Stomach (tissue), 9 donors: ENCODE data around the gene SMAGP. TPM values are rescaled to one million over a fixed set of nuclear protein-coding genes. Genes with fewer than 3 reads are reported as not detected.
"Not testable (repeated sequence)": the region's sequence is repeated elsewhere in the genome, so short reads cannot be mapped to it uniquely, and the experiment has no call there.

Experiments used
- DNase-seq, 2 donors: peaks; one replicate each; pipeline versions ENCODE4 v3.0.0 to v3.0.0-alpha.2; 2013 to 2019
- H3K27ac ChIP-seq, 5 donors: fragments of 200-600 bp in 4 of 5; sonication (generic) in 4 of 5; one replicate each; pipeline ENCODE4 v1.5.1; 2013 to 2019; ENCODE audit warnings: mild to moderate bottlenecking in 1 of 5, moderate library complexity in 1 of 5
- H3K27me3 ChIP-seq, 3 donors: fragments of 200-600 bp; sonication (generic); one replicate each; pipeline ENCODE4 v1.5.1; 2017 to 2019; ENCODE audit warnings: mixed run types in 1 of 3
- H3K36me3 ChIP-seq, 4 donors: fragments of 200-600 bp; sonication (generic); 1 replicate in 3 of 4; 2 replicates in 1 of 4; pipeline ENCODE4 v1.5.1; 2016 to 2019
- H3K4me1 ChIP-seq, 4 donors: fragments of 200-600 bp; sonication (generic); one replicate each; pipeline ENCODE4 v1.5.1; 2016 to 2019
- H3K4me3 ChIP-seq, 4 donors: fragments of 200-600 bp; sonication (generic) in 3 of 4; one replicate each; pipeline ENCODE4 v1.5.1; 2016 to 2019; ENCODE audit warnings: mild to moderate bottlenecking in 1 of 4
- H3K9me3 ChIP-seq, 4 donors: fragments of 200-600 bp; sonication (generic); one replicate each; pipeline ENCODE4 v1.5.1; 2016 to 2019
- CTCF ChIP-seq, 7 experiments: fragments of 450-650 bp in 4 of 7; fragments of 200-600 bp in 3 of 7; sonication (generic) in 3 of 7; IDR thresholded peaks; one replicate each; pipeline ENCODE4 v1.5.1; 2016 to 2019; ENCODE audit warnings: antibody characterized with exemption in 7 of 7, control low read depth in 2 of 7, mild to moderate bottlenecking in 1 of 7
- EP300 ChIP-seq: sonication (generic); formaldehyde crosslinking; IDR thresholded peaks from one replicate; pipeline ENCODE4 v1.6.1; 2017; ENCODE audit warnings: antibody characterized with exemption
- POLR2A ChIP-seq, 4 donors: fragments of 450-650 bp; IDR thresholded peaks; one replicate each; pipeline ENCODE4 v1.6.1; 2016; ENCODE audit warnings: antibody characterized with exemption in 4 of 4, control low read depth in 2 of 4, mild to moderate bottlenecking in 1 of 4, moderate library complexity in 1 of 4
- POLR2AphosphoS5 ChIP-seq, 3 donors: sonication (generic); formaldehyde crosslinking; IDR thresholded peaks; one replicate each; pipeline ENCODE4 v1.6.1; 2016; ENCODE audit warnings: antibody characterized with exemption in 3 of 3
- WGBS, 5 donors: extraction: QIAGEN DNeasy Blood & Tissue Kit in 3 of 5; methylation state at CpG; one replicate each; pipeline versions ENCODE4 v1.1.5 to v1.1.7; 2013 to 2018; 5-methylcytosine and 5-hydroxymethylcytosine counted together
- intact Hi-C: fragments of 100-400 bp; cut with DNase I; formaldehyde crosslinking; loops from one replicate; pipeline ENCODE4 v1.15.1; 2023; ENCODE audit warnings: low total_unique reads
- polyA plus RNA-seq, 3 donors: library from polyadenylated mRNA; stranded (reverse); fragments of 200-250 nt; gene quantifications; one replicate each; pipeline ENCODE4 v1.2.3, GENCODE V29; 2013
- total RNA-seq, 5 donors: library from RNA; depleted of rRNA; stranded (reverse); fragments of >200 nt; gene quantifications; one replicate each; pipeline versions ENCODE4 v1.1.0 to v1.2.3, GENCODE V29; 2014 to 2016
- donor health status: healthy with polysubstance abuse.
- donor health status: Bipolar disorder and iron deficiency.
- donor health status: healthy.

The SMAGP gene
- total and polyA plus RNA-seq, 8 donors = 2.3 to 74.9 (median 27.6) TPM

- H3K9me3 ChIP-seq = no peaks in the 10 kb centered on the region
- peak in 1 of 2 donors; percentile 81 for DNase-seq
- TF ChIP-seq POLR2AphosphoS5 (IDR thresholded peaks at IDR 0.05) = peak in 2 of 3 donors; percentile 64 to 78
- TF ChIP-seq POLR2A (IDR thresholded peaks at IDR 0.05) = no peak
- intact Hi-C loops = no loop called here
- no peak overlapping the region for H3K4me3 ChIP-seq
- H3K27ac ChIP-seq = peak overlapping the region; percentile 59 to 83 (median 66)
- H3K27me3 ChIP-seq = no peaks in the 10 kb centered on the region
- H3K36me3 ChIP-seq = no peaks in the 10 kb centered on the region
- 57 to 66% (median 63%) methylated on average over 6 of the region's 6 CpGs for WGBS, 5 donors
- peaks cover 0 to 17% (median 4%) of the 10 kb centered on the region in 4 donors for H3K4me1 ChIP-seq
Measured at GRCh38 chr12:51307655-51308593, 37.7 kb upstream of the SMAGP start.

GRCh38 chr12:51306507-51306906, 36.3 kb upstream of the SMAGP start:
- no peak for DNase-seq
- intact Hi-C loops = no loop called here
- Histone ChIP-seq H3K27me3 (no peaks in the 10 kb centered on the region), H3K4me1 (peaks cover 0 to 17% (median 4%) of the 10 kb centered on the region in 4 donors), H3K4me3 (no peak overlapping the region), H3K9me3 (no peaks in the 10 kb centered on the region), H3K36me3 (peaks cover 0 to 6% (median 3%) of the 10 kb centered on the region in 4 donors), H3K27ac (no peak overlapping the region)
- 70 to 91% (median 90%) methylated on average over 5 of the region's 5 CpGs for WGBS, 5 donors
- TF ChIP-seq POLR2AphosphoS5 (IDR thresholded peaks at IDR 0.05) = no peak

DNA sequence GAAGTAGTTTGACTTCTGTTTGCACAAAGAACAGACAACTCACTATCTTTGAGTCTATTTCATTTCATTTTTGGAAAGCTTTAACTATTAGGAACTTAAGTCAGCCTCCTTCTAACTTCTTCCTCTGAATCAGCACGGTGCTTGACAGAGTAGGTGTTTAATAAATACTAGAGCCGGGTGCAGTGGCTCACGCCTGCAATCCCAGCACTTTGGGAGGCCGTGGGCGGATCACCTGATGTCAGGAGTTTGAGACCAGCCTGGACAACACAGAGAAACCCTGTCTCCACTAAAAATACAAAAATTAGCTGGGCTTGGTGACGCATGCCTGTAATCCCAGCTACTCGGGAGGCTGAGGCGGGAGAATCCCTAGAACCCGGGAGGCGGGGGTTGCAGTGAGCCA, 30.6 kb upstream of the SMAGP start:
- H3K9me3 ChIP-seq, H3K27ac ChIP-seq, H3K4me3 ChIP-seq, intact Hi-C loops, DNase-seq, H3K27me3 ChIP-seq, H3K4me1 ChIP-seq: not testable (repeated sequence)
- 83 to 93% (median 92%) methylated on average over 10 of the region's 10 CpGs for WGBS, 5 donors
- peaks cover 0 to 14% (median 3%) of the 10 kb centered on the region in 4 donors for H3K36me3 ChIP-seq

- no peak for DNase-seq
- TF ChIP-seq POLR2AphosphoS5 (IDR thresholded peaks at IDR 0.05) = no peak
- no peak for TF ChIP-seq CTCF (IDR thresholded peaks at IDR 0.05)
- TF ChIP-seq POLR2A (IDR thresholded peaks at IDR 0.05) = no peak
- TF ChIP-seq EP300 = no peak
- H3K4me1 ChIP-seq = peaks cover 0 to 6% (median 0%) of the 10 kb centered on the region in 4 donors
- intact Hi-C loops = no loop called here
- H3K27me3 ChIP-seq = no peaks in the 10 kb centered on the region
- H3K27ac ChIP-seq = no peak overlapping the region
- WGBS, 5 donors = 78 to 90% (median 84%) methylated on average over 5 of the region's 5 CpGs
- H3K36me3 ChIP-seq = peaks cover 0 to 11% (median 2%) of the 10 kb centered on the region in 4 donors
- no peak overlapping the region for H3K4me3 ChIP-seq
- no peaks in the 10 kb centered on the region for H3K9me3 ChIP-seq
Measured at GRCh38 chr12:51295651-51296050, 25.4 kb upstream of the SMAGP start.

DNA sequence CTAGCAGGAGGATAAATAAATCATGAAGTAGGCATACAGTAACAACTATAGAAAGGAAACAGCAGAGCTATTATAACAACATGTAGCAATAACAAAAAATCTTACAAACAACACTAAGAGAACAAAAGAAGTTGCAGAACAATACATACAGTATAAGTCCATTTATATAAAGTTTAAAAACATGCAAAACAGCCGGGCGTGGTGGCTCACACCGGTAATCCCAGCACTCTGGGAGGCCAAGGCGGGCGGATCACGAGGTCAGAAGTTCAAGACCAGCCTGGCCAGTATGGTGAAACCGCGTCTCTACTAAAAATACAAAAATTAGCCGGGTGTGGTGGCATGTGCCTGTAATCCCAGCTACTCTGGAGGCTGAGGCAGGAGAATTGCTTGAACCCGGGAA, 23.9 kb upstream of the SMAGP start:
- DNase-seq, H3K4me3 ChIP-seq, intact Hi-C loops, H3K4me1 ChIP-seq, H3K27ac ChIP-seq, H3K9me3 ChIP-seq, H3K27me3 ChIP-seq: not testable (repeated sequence)
- peaks cover 0 to 11% (median 2%) of the 10 kb centered on the region in 4 donors for H3K36me3 ChIP-seq
- 80 to 85% (median 83%) methylated on average over 10 of the region's 10 CpGs for WGBS, 5 donors

DNA sequence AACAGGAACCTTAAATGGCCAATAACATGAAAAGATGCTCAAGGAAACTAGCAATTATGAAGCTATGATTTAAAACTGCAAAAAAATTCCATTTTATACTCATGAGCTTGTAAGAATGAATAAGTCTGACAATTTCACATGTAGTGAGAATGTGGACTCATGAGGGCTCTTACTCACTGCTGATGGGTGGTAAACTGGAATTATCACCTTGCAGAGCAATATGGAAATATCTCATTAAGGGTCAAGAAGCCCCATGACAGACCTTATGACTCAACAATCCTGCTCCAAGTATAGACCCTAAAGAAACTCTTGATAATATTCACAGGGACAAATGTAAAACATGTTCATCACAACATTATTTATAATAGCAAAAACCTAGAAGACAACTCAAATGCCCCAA, 23.5 kb upstream of the SMAGP start:
- DNase-seq = no peak

GRCh38 chr12:51291603-51292513, 21.6 kb upstream of the SMAGP start:
- H3K4me1 ChIP-seq, H3K9me3 ChIP-seq, H3K36me3 ChIP-seq, H3K27me3 ChIP-seq, H3K4me3 ChIP-seq, intact Hi-C loops, H3K27ac ChIP-seq: not testable (repeated sequence)
- WGBS, 5 donors = 71 to 80% (median 79%) methylated on average over 5 to 9 of the region's 9 CpGs
- peak; percentile 13 to 44 for DNase-seq

More for the DNA sequence above, 23.5 kb upstream of the SMAGP start:
- Histone ChIP-seq H3K36me3 (peaks cover 0 to 7% (median 2%) of the 10 kb centered on the region in 4 donors), H3K27ac (no peak overlapping the region), H3K4me1 (peaks cover 0 to 6% (median 0%) of the 10 kb centered on the region in 4 donors), H3K27me3 (no peaks in the 10 kb centered on the region), H3K9me3 (no peaks in the 10 kb centered on the region), H3K4me3 (no peak overlapping the region)
- intact Hi-C loops = no loop called here
- no peak for TF ChIP-seq POLR2AphosphoS5 (IDR thresholded peaks at IDR 0.05)
- TF ChIP-seq EP300 = no peak
- TF ChIP-seq CTCF (IDR thresholded peaks at IDR 0.05) = no peak
- no peak for TF ChIP-seq POLR2A (IDR thresholded peaks at IDR 0.05)
